Epithelial cell of esophagus (primary cell): ENCODE results near the gene BMP5.

Experiments used
- DNase-seq: peaks from one replicate; pipeline ENCODE4 v3.0.0; 2010; ENCODE audit warnings: low read depth
- H3K4me3 ChIP-seq: 2 replicates; pipeline ENCODE4 v1.5.1; 2011; ENCODE audit warnings: mild to moderate bottlenecking, low read length, control low read depth
- TF ChIP-seq, protein P1 (sequence below): IDR thresholded peaks from 2 replicates; pipeline ENCODE4 v1.5.1; 2011; ENCODE audit warnings: low read depth, mild to moderate bottlenecking, low read length, control low read depth, inconsistent platforms; ENCODE audit not compliant: insufficient read depth; ENCODE audit errors: missing control alignments

BMP5 gene

DNA sequence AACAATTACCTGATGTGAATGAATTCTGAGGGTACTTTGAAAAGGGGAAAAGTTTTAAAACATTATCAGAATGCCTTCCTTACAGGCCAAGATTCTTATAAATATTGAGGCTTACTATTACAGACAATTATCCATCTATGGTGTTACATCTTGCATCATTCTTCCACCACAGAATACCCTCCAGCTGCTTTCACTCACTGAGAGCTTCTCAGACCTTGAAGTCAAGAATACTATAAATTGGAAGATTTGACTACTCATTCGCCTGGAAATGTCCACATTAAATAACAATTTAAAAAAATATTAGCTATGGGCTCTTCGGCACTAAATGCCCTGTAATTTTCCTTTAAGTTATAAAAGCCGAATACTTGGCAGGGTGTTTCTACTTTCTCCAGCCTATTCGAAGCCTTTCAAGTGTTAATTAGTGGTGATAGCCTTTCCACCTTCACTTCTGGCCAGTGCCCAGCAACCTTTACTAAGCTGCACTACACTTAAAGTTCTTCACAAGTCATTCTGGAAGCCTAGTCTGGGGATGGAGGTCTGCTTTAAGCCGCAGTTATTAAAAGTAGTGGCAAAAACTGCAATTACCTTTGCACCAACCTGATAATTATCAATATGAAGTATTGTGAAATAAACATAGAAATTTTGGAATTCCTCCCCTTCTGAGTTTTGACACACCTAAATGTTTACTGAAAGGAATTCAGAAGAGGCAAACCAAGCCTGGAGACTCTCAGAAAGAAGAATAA lies 100.9 kb downstream of the BMP5 start:
- no peak for DNase-seq
- H3K4me3 ChIP-seq = no peak overlapping the region
- TF ChIP-seq, protein P1, sequence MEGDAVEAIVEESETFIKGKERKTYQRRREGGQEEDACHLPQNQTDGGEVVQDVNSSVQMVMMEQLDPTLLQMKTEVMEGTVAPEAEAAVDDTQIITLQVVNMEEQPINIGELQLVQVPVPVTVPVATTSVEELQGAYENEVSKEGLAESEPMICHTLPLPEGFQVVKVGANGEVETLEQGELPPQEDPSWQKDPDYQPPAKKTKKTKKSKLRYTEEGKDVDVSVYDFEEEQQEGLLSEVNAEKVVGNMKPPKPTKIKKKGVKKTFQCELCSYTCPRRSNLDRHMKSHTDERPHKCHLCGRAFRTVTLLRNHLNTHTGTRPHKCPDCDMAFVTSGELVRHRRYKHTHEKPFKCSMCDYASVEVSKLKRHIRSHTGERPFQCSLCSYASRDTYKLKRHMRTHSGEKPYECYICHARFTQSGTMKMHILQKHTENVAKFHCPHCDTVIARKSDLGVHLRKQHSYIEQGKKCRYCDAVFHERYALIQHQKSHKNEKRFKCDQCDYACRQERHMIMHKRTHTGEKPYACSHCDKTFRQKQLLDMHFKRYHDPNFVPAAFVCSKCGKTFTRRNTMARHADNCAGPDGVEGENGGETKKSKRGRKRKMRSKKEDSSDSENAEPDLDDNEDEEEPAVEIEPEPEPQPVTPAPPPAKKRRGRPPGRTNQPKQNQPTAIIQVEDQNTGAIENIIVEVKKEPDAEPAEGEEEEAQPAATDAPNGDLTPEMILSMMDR = no peak

GRCh38 chr6:55773620-55774216 lies 101.7 kb downstream of the BMP5 start:
- TF ChIP-seq, protein P1 = no peak
- DNase-seq = no peak
- H3K4me3 ChIP-seq = no peak overlapping the region

GRCh38 chr6:55772730-55773129 lies 102.7 kb downstream of the BMP5 start:
- no peak overlapping the region for H3K4me3 ChIP-seq
- no peak for DNase-seq
- TF ChIP-seq, protein P1 = no peak

DNA sequence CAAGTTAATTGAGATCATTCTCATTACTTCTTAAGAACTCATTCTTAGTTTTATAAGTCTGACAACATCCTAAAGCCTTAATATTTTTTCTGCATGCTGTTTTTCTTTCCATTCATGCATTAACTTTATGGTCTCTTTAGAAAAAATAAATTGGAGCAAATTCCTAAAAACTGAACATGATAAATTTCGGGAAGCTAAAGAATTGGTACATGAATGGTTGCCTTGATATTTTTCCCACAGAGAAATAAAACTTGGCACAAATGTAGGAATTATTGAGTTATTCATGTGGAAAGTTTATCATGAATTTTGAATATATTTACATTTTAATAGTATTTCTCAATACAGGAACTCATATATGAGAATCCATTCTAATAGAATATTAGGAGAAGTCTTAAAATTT lies 115.9 kb downstream of the BMP5 start:
- no peak for DNase-seq
- TF ChIP-seq, protein P1 = no peak
- H3K4me3 ChIP-seq = no peak overlapping the region

GRCh38 chr6:55758156-55758937 lies 117.0 kb downstream of the BMP5 start:
- DNase-seq = peak; percentile 98
- TF ChIP-seq, protein P1 = no peak
- no peak overlapping the region for H3K4me3 ChIP-seq

DNA sequence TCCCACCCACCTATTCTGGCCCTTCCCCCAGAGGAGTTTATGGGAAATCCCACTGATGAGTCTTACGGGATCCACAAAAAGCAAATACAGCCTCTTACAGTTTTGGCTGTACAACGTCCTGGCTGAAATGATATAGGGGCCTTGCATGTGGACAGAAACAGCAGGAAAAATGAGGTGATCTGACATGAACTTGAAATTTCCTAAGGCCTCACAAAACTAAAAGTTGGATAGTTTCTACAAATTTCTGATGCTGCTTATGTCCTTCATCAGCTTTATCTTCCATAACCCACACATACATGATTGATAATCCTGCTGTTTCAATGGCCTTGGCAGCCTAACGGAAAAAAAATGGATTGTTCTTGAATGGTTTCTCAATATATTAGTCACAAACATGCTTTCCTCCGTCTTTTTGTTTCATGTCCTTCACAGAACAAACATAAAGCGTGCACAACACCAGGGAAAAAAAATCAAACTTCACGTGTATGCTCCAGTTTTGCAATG lies 118.8 kb downstream of the BMP5 start:
- peak; percentile 1 for DNase-seq
- TF ChIP-seq, protein P1 = no peak
- no peak overlapping the region for H3K4me3 ChIP-seq
